LNCAP (cell line): ENCODE results near the gene SULF2.

Experiments used
- TF ChIP-seq, protein P1 (sequence below): fragments of 450-650 bp; IDR thresholded peaks from 2 replicates; pipeline ENCODE4 v1.5.1; 2017; ENCODE audit warnings: mild to moderate bottlenecking

Gene SULF2

DNA sequence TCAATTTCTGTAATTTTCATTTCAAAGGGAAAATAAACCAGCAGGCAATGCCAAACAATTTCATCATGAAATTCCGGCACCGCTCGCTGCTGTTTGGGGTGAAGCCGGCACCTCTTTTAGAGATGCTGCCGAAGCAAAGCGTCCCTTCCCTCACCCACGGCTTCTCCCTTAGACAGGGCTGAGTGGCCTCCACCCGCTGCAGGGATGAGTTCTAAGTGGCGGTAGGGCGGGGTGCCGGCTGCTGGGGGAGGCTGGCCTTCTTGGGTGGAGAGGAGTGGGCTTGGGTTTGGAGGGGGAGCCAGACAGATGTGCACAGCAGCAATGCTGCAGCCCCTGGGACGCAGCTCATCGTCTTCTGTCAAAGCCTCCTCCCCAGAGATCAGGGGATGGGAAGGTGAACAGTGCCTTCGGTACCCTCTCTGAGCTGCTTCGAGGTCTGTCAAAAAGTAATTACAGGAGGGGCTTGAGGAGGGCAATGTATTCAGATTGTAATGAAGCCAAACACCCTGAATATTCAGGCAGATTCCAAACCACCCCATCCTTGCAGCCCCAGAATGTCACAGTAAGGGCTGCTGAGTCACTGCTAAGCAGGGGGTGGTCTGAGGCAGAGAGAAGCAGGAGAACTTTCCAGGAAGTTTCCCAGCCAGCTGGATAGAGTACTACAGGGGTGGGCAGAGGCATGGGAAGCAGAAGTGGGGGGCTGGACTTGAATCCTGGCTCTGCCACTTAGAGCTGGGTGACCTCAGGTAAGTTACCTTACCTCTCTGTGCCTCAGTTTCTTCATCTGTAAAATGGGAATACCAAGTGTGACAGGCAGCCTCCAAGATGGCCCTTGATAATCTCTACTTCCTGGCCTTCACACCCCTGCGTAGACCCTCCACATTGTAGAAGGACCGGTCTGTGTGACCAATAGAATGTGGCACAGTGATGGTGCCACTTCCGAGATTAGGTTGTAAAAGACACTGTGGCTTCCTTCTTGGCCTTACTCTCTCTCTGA, 96.6 kb downstream of the SULF2 start:
- TF ChIP-seq, protein P1, sequence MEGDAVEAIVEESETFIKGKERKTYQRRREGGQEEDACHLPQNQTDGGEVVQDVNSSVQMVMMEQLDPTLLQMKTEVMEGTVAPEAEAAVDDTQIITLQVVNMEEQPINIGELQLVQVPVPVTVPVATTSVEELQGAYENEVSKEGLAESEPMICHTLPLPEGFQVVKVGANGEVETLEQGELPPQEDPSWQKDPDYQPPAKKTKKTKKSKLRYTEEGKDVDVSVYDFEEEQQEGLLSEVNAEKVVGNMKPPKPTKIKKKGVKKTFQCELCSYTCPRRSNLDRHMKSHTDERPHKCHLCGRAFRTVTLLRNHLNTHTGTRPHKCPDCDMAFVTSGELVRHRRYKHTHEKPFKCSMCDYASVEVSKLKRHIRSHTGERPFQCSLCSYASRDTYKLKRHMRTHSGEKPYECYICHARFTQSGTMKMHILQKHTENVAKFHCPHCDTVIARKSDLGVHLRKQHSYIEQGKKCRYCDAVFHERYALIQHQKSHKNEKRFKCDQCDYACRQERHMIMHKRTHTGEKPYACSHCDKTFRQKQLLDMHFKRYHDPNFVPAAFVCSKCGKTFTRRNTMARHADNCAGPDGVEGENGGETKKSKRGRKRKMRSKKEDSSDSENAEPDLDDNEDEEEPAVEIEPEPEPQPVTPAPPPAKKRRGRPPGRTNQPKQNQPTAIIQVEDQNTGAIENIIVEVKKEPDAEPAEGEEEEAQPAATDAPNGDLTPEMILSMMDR = no peak

DNA sequence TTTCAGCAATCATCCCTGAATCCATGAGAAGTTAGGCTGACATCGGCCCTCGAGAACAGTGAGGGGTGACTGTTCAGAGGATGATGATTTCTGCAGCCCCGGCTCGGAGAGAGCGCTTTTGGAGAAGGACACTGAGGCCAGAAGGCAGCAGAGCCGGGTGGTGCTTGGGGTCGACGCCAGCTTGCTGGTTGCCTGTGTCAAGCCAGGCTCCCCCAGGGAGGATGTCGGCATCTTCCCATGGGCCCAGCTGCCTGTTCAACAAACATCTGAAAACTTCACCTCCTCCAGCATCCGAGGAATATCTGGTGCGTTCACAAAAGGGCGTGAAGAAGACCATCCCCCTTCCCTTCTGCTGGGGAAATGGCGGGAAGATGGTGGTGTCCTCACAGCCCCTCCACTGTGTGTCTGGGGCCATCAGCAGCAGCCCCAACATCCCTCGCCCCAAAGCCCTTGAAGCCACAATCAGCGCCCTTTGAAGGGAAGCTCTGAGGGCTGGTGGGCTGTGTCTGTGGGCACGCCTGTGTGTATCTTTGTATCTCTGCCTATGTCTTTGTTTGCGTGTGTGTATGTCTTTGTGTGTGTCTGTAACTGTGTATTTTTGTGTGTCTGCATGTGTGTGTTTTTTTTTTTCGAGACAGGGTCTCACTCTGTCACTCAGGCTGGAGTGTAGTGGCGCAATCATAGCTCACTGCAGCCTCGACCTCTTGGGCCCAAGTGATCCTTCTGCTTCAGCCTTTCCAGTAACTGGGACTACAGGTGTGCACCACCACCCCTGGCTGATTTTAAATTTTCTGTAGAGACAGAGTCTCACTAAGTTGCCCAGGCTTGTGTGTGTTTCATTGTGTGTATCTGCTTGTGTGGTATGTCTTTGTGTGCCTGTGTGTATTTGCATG, 97.9 kb downstream of the SULF2 start:
- TF ChIP-seq, protein P1 = no peak

DNA sequence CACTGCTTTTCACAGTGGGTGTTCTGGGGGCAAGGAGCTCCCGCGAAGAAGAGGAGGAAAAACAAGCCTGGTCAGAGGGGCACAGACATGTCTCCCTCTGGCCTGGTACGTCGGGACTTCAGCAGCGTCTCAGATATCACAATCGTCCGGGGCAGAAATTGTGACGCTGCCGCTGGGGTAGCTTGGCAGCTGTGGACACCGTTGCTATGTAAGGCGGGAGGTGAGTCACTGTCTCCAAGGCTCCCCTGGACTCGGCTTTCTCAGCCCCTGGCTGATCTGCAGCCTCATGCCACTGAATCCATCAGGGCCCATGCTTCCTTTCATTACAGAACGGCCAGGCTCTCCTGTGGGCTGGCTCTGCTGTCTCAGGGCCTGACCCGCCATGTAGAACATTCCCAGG, 98.7 kb downstream of the SULF2 start:
- TF ChIP-seq, protein P1 = no peak

DNA sequence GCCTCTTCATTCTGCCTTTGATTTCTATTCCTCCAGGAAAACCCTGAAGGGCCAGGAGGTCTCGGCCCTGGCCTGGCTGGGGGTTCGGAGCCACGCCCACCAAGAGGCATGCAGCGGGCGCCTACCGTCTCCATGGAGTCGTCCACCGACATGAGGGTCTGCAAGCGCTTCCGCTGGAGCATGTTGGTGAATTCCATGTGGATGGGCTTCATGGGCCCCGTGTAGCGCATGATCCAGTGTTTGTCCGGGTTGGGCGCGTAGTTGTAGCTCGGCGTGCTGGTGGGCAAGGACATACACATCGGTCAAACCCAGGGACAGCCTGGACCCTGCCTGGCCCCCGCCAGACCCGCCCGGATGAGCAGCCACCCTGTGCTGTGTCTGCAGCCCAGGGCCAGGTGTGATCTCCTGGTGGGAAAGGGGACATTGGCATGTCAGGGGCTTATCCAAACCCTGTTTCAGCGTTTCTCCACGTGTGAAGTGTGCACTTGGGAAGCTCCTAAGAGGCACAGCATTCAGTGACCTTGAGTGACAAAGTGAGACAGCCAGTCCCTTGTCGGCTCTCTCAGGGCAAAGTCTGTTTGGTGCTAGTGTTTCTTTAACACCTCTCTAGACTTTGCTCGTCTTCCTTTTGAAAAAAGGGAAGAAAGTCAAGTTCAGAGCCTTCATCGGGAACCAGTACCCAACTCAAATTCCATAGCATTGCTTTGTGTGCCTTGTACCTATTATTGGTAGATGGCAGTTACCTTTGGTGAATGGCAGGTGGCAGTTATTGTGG, 100.8 kb downstream of the SULF2 start:
- TF ChIP-seq, protein P1 = no peak

DNA sequence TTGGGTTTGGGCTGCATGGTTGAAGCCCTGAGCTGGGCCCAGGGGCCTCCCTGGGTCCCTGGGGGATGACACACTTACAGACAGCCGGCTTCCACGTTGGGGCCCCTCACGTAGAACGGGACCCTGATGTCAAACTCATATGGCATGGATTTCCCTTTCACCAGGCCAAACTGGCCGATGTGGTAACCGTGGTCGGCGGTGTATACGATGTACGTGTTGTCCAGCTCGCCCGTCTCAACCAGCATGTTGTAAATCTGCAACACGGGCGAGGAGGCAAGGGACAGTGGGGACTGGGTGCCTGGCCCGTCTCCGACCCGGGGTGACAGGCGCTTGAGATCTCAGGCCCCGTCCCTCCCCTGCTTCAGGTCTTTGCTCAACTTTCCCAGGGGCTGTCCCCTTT, 102.4 kb downstream of the SULF2 start:
- TF ChIP-seq, protein P1 = no peak

DNA sequence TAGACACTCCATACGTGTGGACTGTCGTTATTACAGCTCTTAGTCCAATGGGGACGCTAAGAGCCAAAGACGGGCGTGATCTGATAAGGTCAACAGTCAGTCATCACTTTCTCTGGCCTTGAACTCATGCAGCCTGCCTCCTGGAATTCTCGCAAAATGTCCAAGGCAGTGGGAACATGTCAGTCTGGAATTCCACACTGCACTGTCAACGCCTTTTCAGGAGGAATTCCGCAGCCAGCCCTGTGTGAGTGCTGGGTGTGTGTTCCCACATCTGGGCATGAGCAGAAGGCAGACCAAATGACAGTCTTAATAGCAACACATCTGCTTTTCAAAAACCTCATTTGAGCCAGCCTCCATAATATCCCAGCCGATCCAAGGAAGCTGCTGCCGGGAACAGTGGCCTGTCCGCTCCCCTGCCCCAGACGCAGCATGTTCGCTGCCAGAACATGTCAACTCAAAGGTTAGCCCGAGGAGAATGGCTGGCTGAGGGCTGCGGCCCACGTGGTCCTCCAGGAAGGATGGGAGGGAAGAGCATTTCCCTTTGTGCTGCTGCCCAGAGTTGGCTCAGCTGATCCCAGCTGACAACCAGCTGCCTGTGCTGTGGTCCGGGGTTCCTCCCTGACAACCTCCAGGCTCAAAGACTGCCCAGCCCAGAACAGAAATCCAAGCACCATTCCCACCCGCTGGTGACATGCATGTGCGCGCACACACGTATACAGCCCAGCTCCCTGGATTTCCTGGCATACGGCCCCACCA, 103.1 kb downstream of the SULF2 start:
- TF ChIP-seq, protein P1 = no peak
